H9 (cell line): Measurements from ENCODE around the gene GRID2. TPM values are rescaled to one million over a fixed set of nuclear protein-coding genes. Genes with fewer than 3 reads are reported as not detected.

Experiments used
- DNase-seq: peaks from one replicate; pipeline ENCODE4 v3.0.0-alpha.2; 2017
- H2AFZ ChIP-seq: one replicate; pipeline ENCODE4 v1.6.1; 2013; ENCODE audit warnings: mild to moderate bottlenecking, low read length, control low read depth, moderate library complexity
- H2AK5ac ChIP-seq: 2 replicates; pipeline ENCODE4 v1.6.1; 2013; ENCODE audit warnings: low read length, control low read depth, mixed read lengths; ENCODE audit not compliant: insufficient read length
- H2BK120ac ChIP-seq: one replicate; pipeline ENCODE4 v1.6.1; 2013; ENCODE audit warnings: low read depth, mild to moderate bottlenecking, low read length, control low read depth, inconsistent platforms; ENCODE audit not compliant: poor library complexity, severe bottlenecking
- H2BK12ac ChIP-seq: 2 replicates; pipeline ENCODE4 v1.6.1; 2013; ENCODE audit warnings: low read length, control low read depth, mixed read lengths, low read depth; ENCODE audit not compliant: insufficient read length
- H2BK15ac ChIP-seq: 2 replicates; pipeline ENCODE4 v1.6.1; 2013; ENCODE audit warnings: low read depth, low read length, control low read depth
- H2BK20ac ChIP-seq: one replicate; pipeline ENCODE4 v1.6.1; 2013; ENCODE audit warnings: low read depth, mild to moderate bottlenecking, low read length, control low read depth, inconsistent platforms; ENCODE audit not compliant: poor library complexity, severe bottlenecking
- H2BK5ac ChIP-seq: 2 replicates; pipeline ENCODE4 v1.6.1; 2013; ENCODE audit warnings: low read length, control low read depth, mixed read lengths; ENCODE audit not compliant: insufficient read length
- H3K14ac ChIP-seq: 2 replicates; pipeline ENCODE4 v1.6.1; 2013; ENCODE audit warnings: low read length, control low read depth; ENCODE audit not compliant: insufficient read depth
- H3K18ac ChIP-seq: 2 replicates; pipeline ENCODE4 v1.6.1; 2013; ENCODE audit warnings: low read depth, mild to moderate bottlenecking, mixed read lengths, low read length, control low read depth; ENCODE audit not compliant: insufficient read length
- H3K23ac ChIP-seq: 2 replicates; pipeline ENCODE4 v1.6.1; 2013; ENCODE audit warnings: low read length, control low read depth, mixed read lengths, low read depth; ENCODE audit not compliant: insufficient read length
- H3K23me2 ChIP-seq: 2 replicates; pipeline ENCODE4 v1.6.1; 2013; ENCODE audit warnings: low read depth, mild to moderate bottlenecking, mixed read lengths, low read length, control low read depth; ENCODE audit not compliant: insufficient read length, poor library complexity, severe bottlenecking
- H3K27ac ChIP-seq: 2 replicates; pipeline ENCODE4 v1.5.1; 2013; ENCODE audit warnings: low read length, control low read depth, mixed read lengths, low read depth; ENCODE audit not compliant: insufficient read length
- H3K27me3 ChIP-seq: 2 replicates; pipeline ENCODE4 v1.6.1; 2013; ENCODE audit warnings: low read length, control low read depth, inconsistent platforms; ENCODE audit not compliant: insufficient read depth
- H3K4ac ChIP-seq: 2 replicates; pipeline ENCODE4 v1.6.1; 2013; ENCODE audit warnings: low read depth, mild to moderate bottlenecking, control low read depth, inconsistent platforms, low read length, moderate library complexity
- H3K4me1 ChIP-seq: 2 replicates; pipeline ENCODE4 v1.6.1; 2013; ENCODE audit warnings: low read length, control low read depth, inconsistent platforms; ENCODE audit not compliant: insufficient read depth
- H3K4me2 ChIP-seq: 2 replicates; pipeline ENCODE4 v1.6.1; 2013; ENCODE audit warnings: low read length, control low read depth, mixed read lengths; ENCODE audit not compliant: insufficient read length, insufficient read depth
- H3K56ac ChIP-seq: 2 replicates; pipeline ENCODE4 v1.6.1; 2013; ENCODE audit warnings: low read depth, mild to moderate bottlenecking, mixed read lengths, low read length, control low read depth; ENCODE audit not compliant: insufficient read length
- H3K79me1 ChIP-seq: 2 replicates; pipeline ENCODE4 v1.6.1; 2013; ENCODE audit warnings: low read depth, mild to moderate bottlenecking, moderate library complexity, low read length, control low read depth, inconsistent platforms; ENCODE audit not compliant: insufficient read depth, poor library complexity, severe bottlenecking
- H3K79me2 ChIP-seq: 2 replicates; pipeline ENCODE4 v1.6.1; 2013; ENCODE audit warnings: low read length, control low read depth, inconsistent platforms; ENCODE audit not compliant: insufficient read depth
- H3K9ac ChIP-seq: 2 replicates; pipeline ENCODE4 v1.6.1; 2013; ENCODE audit warnings: low read length, control low read depth, mixed read lengths; ENCODE audit not compliant: insufficient read length; ENCODE audit errors: extremely low read depth
- H3K9me3 ChIP-seq: one replicate; pipeline ENCODE4 v1.6.1; 2013; ENCODE audit warnings: low read depth, low read length, inconsistent platforms; ENCODE audit not compliant: control insufficient read depth
- H3T11ph ChIP-seq: one replicate; pipeline ENCODE4 v1.6.1; 2013; ENCODE audit warnings: mild to moderate bottlenecking, low read length, control low read depth, inconsistent platforms
- H4K20me1 ChIP-seq: one replicate; pipeline ENCODE4 v1.6.1; 2013; ENCODE audit not compliant: control insufficient read depth, insufficient read length, insufficient read depth
- H4K5ac ChIP-seq: 2 replicates; pipeline ENCODE4 v1.6.1; 2013; ENCODE audit warnings: low read depth, mild to moderate bottlenecking, mixed read lengths, low read length, control low read depth; ENCODE audit not compliant: insufficient read length
- H4K8ac ChIP-seq: replicated peaks from 2 replicates; pipeline ENCODE4 v1.6.1; 2013; ENCODE audit warnings: low read length, control low read depth, mixed read lengths, low read depth; ENCODE audit not compliant: insufficient read length
- H4K91ac ChIP-seq: 2 replicates; pipeline ENCODE4 v1.6.1; 2013; ENCODE audit warnings: low read depth, mild to moderate bottlenecking, moderate library complexity, mixed read lengths, low read length, control low read depth; ENCODE audit not compliant: insufficient read length
- H3K27ac Mint-ChIP-seq, 3 experiments: 2 replicates in 2 of 3; 3 replicates in 1 of 3; pipeline ENCODE4 v1.8.0; 2020 to 2021; ENCODE audit warnings: mixed read lengths in 3 of 3, mild to moderate bottlenecking in 1 of 3, moderate library complexity in 1 of 3
- H3K27me3 Mint-ChIP-seq: 2 replicates; pipeline ENCODE4 v1.8.0; 2021; ENCODE audit warnings: low read depth, mild to moderate bottlenecking, moderate library complexity, mixed read lengths
- H3K36me3 Mint-ChIP-seq, 3 experiments: 2 replicates in 2 of 3; 3 replicates in 1 of 3; pipeline ENCODE4 v1.8.0; 2020 to 2021; ENCODE audit warnings: low read depth in 3 of 3, mixed read lengths in 3 of 3; ENCODE audit not compliant: insufficient read depth in 1 of 3
- H3K4me1 Mint-ChIP-seq, 2 experiments: 2 replicates each; pipeline ENCODE4 v1.8.0; 2020; ENCODE audit warnings: mixed read lengths in 2 of 2
- H3K4me3 Mint-ChIP-seq, 2 experiments: 2 replicates in 1 of 2; 3 replicates in 1 of 2; pipeline ENCODE4 v1.8.0; 2020 to 2021; ENCODE audit warnings: mild to moderate bottlenecking in 2 of 2, mixed read lengths in 2 of 2, moderate library complexity in 1 of 2
- H3K9me3 Mint-ChIP-seq, 2 experiments: 2 replicates in 1 of 2; 3 replicates in 1 of 2; pipeline ENCODE4 v1.8.0; 2020; ENCODE audit warnings: mild to moderate bottlenecking in 2 of 2, mixed read lengths in 2 of 2, moderate library complexity in 1 of 2
- CTCF ChIP-seq: fragments of 200-600 bp; sonication (generic); conservative IDR thresholded peaks from 3 replicates; pipeline ENCODE4 v1.8.0; 2021; ENCODE audit warnings: antibody characterized with exemption, mild to moderate bottlenecking
- WGBS: extraction: QIAGEN DNeasy Blood & Tissue Kit; methylation state at CpG from one replicate; pipeline ENCODE4 v1.1.7; 2013; ENCODE audit warnings: missing lambda C conversion rate, low lambda C conversion rate, mixed read lengths; ENCODE audit not compliant: insufficient read length; ENCODE audit errors: extremely low coverage; 5-methylcytosine and 5-hydroxymethylcytosine counted together
- total RNA-seq: library from RNA; stranded (reverse); gene quantifications from 2 replicates; pipeline ENCODE4 v1.2.1, GENCODE V29; 2021

The GRID2 gene
- total RNA-seq, 1 experiment from 2014 or later: 21.8 TPM

DNA sequence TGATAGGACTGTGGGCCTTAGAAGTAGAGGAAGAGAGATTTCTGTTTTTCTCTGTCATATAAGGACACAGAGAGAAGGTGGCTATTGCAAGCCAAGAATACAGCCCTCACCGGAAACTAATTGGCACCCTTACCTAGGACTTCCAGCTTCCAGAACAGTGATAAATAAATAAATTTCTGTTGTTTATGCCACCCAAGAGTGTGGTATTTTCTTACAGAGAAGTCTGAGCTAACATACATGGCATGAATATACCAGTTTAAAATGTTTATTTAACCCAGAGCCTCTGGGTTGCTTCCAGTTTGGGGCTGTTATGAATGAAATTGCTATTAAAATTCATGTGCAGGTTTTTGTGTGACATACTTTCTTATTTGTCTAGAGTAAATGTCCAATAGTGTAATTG, 870.8 kb downstream of the GRID2 start:
- no peaks in the 10 kb centered on the region for H3K27me3 Mint-ChIP-seq

More for the DNA sequence above, 870.8 kb downstream of the GRID2 start:
- Histone ChIP-seq H4K20me1 (no peaks in the 10 kb centered on the region), H3K18ac (no peak overlapping the region), H4K5ac (no peak overlapping the region), H2AFZ (no peak overlapping the region), H2BK15ac (no peak overlapping the region), H3K23me2 (no peaks in the 10 kb centered on the region), H3K27me3 (no peaks in the 10 kb centered on the region), H3K27ac (no peak overlapping the region), H2AK5ac (no peak overlapping the region), H3K4ac (no peak overlapping the region), H2BK20ac (no peak overlapping the region), H3K23ac (no peak overlapping the region), H3K79me2 (no peaks in the 10 kb centered on the region), H3K4me1 (no peaks in the 10 kb centered on the region), H3K56ac (no peak overlapping the region), H3T11ph (no peak overlapping the region), H3K79me1 (no peaks in the 10 kb centered on the region), H3K4me2 (no peak overlapping the region), H2BK12ac (no peak overlapping the region), H2BK120ac (no peak overlapping the region), H3K9me3 (no peaks in the 10 kb centered on the region), H3K9ac (no peak overlapping the region), H4K91ac (no peak overlapping the region), H3K14ac (no peak overlapping the region), H2BK5ac (no peak overlapping the region), H4K8ac (no peak overlapping the region)
- no peaks in the 10 kb centered on the region for H3K9me3 Mint-ChIP-seq
- no peak overlapping the region for H3K4me3 Mint-ChIP-seq
- DNase-seq: no peak
- no peaks in the 10 kb centered on the region; a peak in 1 of 7 replicates for H3K36me3 Mint-ChIP-seq
- no peak for TF ChIP-seq CTCF
- no CpG with 5 or more reads among the region's 1 CpG for WGBS
- no peak overlapping the region for H3K27ac Mint-ChIP-seq
- H3K4me1 Mint-ChIP-seq: no peaks in the 10 kb centered on the region
